Measurements from ENCODE around the gene AGBL5.

DNA sequence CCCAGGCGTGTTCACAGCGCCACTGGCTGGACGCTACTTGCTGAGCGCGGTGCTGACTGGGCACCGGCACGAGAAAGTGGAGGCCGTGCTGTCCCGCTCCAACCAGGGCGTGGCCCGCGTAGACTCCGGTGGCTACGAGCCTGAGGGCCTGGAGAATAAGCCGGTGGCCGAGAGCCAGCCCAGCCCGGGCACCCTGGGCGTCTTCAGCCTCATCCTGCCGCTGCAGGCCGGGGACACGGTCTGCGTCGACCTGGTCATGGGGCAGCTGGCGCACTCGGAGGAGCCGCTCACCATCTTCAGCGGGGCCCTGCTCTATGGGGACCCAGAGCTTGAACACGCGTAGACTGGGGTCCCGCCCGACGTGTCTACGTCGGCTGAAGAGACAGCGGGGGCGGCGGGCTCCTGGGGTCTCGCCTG lies 34.2 kb downstream of the AGBL5 start:
- TF ChIP-seq CTCF (IDR thresholded peaks at IDR 0.05) (no peak), EZH2 (IDR thresholded peaks at IDR 0.05; ENCODE audit: borderline replicate concordance, insufficient read depth, low read depth, low read length, poor library complexity, severe bottlenecking) (no peak)
